ENCODE data around the gene OXT. TPM values are rescaled to one million over a fixed set of nuclear protein-coding genes. Genes with fewer than 3 reads are reported as not detected.

The OXT gene
- total and polyA plus RNA-seq, 2 of the 8 experiments (the other 6 are each of a cell fraction or from before 2014, with no cell fraction given): not detected

DNA sequence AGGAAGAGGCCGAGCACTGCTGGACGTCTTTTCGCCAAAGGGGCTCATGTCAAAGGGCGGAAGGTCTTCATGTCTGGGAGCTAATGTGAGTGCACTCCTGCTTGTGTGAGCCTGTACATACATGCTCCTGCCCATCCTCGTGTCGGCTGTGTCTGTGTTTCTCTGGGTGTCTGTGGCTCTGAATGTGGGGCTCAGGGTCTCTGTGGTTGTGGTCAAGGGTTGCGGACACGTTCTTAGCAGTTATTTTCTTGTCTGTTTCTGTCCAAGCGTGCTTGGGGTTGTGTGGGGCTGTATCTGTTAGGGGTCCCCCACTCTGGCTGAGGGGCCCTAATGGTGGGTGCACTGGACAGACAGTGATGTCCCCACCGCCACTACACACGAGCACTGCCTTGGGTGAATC, 10.2 kb downstream of the OXT start:
- H3K14ac ChIP-seq (ENCODE audit: insufficient read length): no peak overlapping the region
- no peak overlapping the region for H3K27ac ChIP-seq (ENCODE audit: low read depth, low read length)
- H4K8ac ChIP-seq (ENCODE audit: extremely low read depth, insufficient read depth, low read length): no peak overlapping the region
- 0 out of 2 replicates have a peak overlapping the region, but pooled peaks have one; percentile 56 for H2AK5ac ChIP-seq (ENCODE audit: low read depth, low read length)
- H3K18ac ChIP-seq (ENCODE audit: extremely low read depth, low read length): no peak overlapping the region
- FAIRE-seq (no peak), DNase-seq (ENCODE audit: low read depth in 1 of 2, low spot score in 2 of 2) (no peak)
- CTCF ChIA-PET (ENCODE audit: partially characterized antibody): no interaction called here
- H3K23me2 ChIP-seq (ENCODE audit: low read depth, low read length): peaks cover 11% of the 10 kb centered on the region; the same call in 1 of the 2 replicates
- H2BK5ac ChIP-seq (ENCODE audit: low read depth, low read length): no peak overlapping the region
- H3K4me1 ChIP-seq (replicated peaks in 1 of 4; ENCODE audit: control insufficient read depth in 3 of 4, insufficient read depth in 4 of 4, low read length in 3 of 4): peaks cover 0 to 8% (median 6%) of the 10 kb centered on the region in 4 experiments; a peak in 5 of 7 replicates
- no peak overlapping the region for H3K23ac ChIP-seq (ENCODE audit: insufficient read length)
- no peak overlapping the region for H3K9ac ChIP-seq (replicated peaks in 1 of 4; ENCODE audit: extremely low read depth in 1 of 4, low read depth in 3 of 4, low read length in 3 of 4)
- no peak overlapping the region for H3K4me3 ChIP-seq (ENCODE audit: extremely low read depth in 1 of 4, insufficient read depth in 2 of 4, low read depth in 3 of 4, low read length in 4 of 4)
- TF ChIP-seq SIN3A (conservative IDR thresholded peaks at IDR 0.05 in 1 of 2, IDR thresholded peaks at IDR 0.05 in 1 of 2; ENCODE audit: low read depth in 1 of 2, low read length in 2 of 2): no peak
- no peak overlapping the region for H3K56ac ChIP-seq (replicated peaks; ENCODE audit: insufficient read length, low read depth, low read length)
- H2BK12ac ChIP-seq (ENCODE audit: low read depth, low read length): no peak overlapping the region
- no peaks in the 10 kb centered on the region for H4K20me1 ChIP-seq (replicated peaks in 1 of 2; ENCODE audit: control insufficient read depth in 1 of 2, insufficient read depth in 2 of 2, low read length in 2 of 2)
- H4K91ac ChIP-seq (replicated peaks; ENCODE audit: insufficient read length, low read length): no peak overlapping the region
- H2BK20ac ChIP-seq (ENCODE audit: low read length): no peak overlapping the region
- peak overlapping the region in 1 of 2 experiments; percentile 62; a peak in 1 of 4 replicates for H3K4me2 ChIP-seq (ENCODE audit: insufficient read depth in 1 of 2, low read depth in 2 of 2, low read length in 2 of 2)
- peaks cover 27 to 43% (median 37%) of the 10 kb centered on the region in 4 experiments for H3K27me3 ChIP-seq (replicated peaks in 1 of 4; ENCODE audit: control insufficient read depth in 3 of 4, extremely low read depth in 1 of 4, insufficient read depth in 3 of 4, low read length in 3 of 4)
- POLR2A ChIA-PET (ENCODE audit: partially characterized antibody): no interaction called here
- no peaks in the 10 kb centered on the region for H3K79me1 ChIP-seq (ENCODE audit: low read depth, low read length)
- 0 out of 2 replicates have a peak overlapping the region, but pooled peaks have one; percentile 65 for H2BK15ac ChIP-seq (ENCODE audit: low read length)
- H3K36me3 ChIP-seq (ENCODE audit: control insufficient read depth in 2 of 4, insufficient read depth in 4 of 4, low read length in 3 of 4): no peaks in the 10 kb centered on the region
- H3K4ac ChIP-seq (replicated peaks; ENCODE audit: insufficient read length, low read depth, low read length): no peak overlapping the region
- H2BK120ac ChIP-seq (replicated peaks; ENCODE audit: low read depth, low read length): no peak overlapping the region
- no peak overlapping the region for H4K5ac ChIP-seq (ENCODE audit: insufficient read length, low read depth, low read length)
- no peaks in the 10 kb centered on the region for H3K79me2 ChIP-seq (ENCODE audit: control insufficient read depth in 1 of 2, insufficient read depth in 2 of 2, low read length in 2 of 2)
- H3K9me3 ChIP-seq (ENCODE audit: insufficient read depth in 2 of 2, low read depth in 1 of 2, low read length in 1 of 2): no peaks in the 10 kb centered on the region
- H2AFZ ChIP-seq (ENCODE audit: low read length): no peak overlapping the region
- 84% methylated on average over 10 of the region's 11 CpGs; no CpG with 5 or more reads in 1 of the 2 experiments for WGBS, 2 experiments (ENCODE audit: extremely low coverage in 1 of 2, insufficient coverage in 1 of 2, insufficient read length in 1 of 2, insufficient replicate concordance in 2 of 2, low coverage in 1 of 2, low lambda C conversion rate in 2 of 2, missing lambda C conversion rate in 1 of 2)

All from H1 (cell line).